HG02623 (cell line): ENCODE results near the gene PRSS8.
A peak's percentile ranks its signal among the peaks of the same experiment; 100 is the strongest.
"Not testable (repeated sequence)": the region's sequence is repeated elsewhere in the genome, so short reads cannot be mapped to it uniquely, and the experiment has no call there.

ENCODE experiments used
- ATAC-seq: cut with Tn5 transposase; IDR thresholded peaks from one replicate; pipeline ENCODE4 v1.9.1; 2021; ENCODE audit warnings: moderate library complexity; ENCODE audit not compliant: unreplicated experiment

Gene PRSS8

DNA sequence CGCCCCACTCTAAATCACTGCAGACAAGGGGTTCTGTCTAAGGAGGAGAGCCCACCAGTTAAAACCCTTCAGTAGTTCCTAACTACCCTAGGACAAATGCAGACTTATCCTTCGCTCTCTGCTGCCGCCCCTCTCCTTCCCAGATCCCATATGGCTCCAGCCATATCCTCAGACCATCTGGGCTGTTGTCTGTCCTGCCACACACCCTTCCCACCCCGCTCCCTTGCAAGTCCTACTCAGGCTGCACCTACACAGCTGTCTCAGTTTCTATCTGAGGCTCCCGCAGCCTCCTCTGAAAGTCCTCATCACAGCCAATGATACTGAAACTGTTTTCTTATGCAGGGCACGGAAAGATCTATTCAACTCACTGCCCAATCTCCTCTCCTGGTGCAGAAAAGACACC, 28.1 kb downstream of the PRSS8 start:
- ATAC-seq = no peak

DNA sequence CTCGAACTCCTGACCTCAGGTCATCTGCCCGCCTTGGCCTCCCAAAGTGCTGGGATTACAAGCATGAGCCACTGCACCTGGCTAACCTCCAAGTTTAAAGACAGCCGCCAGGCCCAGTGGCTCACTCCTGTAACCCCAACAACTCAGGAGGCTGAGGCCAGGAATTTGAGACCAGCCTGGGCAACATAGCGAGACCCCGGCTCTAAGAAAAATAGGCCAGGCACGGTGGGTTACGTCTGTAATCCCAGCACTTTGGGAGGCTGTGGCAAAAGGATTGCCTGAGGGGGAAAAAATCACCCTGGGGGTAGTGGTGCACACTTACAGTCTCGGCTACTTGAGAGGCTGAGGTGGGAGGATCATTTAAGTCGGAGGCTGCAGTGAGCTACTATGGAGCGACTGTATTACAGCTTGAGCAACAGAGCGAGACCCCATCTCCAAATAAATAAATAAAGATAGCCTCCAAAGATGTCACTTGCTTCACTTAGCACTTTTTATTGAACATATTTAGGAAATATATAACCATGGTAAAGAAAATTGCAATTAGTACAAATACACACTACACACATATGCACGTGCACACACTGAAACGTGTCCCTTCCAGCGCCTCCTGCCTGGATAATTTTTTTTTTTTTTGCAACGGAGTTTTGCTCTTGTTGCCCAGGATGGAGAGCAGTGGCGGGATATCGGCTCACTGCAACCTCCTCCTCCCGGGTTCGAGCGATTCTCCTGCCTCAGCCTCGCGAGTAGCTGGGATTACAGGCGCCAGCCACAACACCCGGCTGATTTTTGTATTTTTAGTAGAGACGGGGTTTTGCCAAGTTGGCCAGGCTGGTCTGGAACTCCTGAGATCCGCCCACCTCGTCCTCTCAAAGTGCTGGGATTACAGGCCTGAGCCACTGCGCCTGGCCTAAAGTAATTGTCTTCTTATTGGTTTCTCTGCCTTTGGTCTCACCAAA, 28.7 kb downstream of the PRSS8 start:
- no peak for ATAC-seq

DNA sequence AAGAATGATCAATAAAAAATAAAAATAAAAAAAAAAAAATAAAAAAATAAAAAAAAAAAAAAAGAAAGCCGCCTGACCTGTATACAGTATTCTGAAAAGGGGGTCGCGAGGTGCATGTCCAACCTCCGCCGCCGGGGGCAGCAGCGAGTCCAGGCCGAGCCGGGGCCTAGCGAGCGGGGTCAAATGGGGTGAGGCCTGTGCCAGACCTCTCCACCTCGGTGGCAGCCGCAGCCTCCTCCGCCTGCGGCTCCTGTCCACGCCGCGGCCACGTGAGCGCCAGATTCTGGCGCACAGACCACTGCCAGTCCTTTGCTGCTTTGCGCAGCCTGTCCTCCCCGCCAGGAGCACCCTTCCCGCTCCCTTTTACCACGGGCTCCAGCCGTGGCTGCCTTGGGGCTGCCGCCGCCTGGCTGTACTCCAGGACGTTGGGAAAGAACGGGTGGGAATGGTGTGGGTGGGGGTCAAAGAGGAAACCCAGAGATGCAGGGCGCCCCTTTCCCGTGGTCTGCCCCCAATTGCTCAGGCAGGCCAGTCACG, 29.8 kb downstream of the PRSS8 start:
- no peak for ATAC-seq

DNA sequence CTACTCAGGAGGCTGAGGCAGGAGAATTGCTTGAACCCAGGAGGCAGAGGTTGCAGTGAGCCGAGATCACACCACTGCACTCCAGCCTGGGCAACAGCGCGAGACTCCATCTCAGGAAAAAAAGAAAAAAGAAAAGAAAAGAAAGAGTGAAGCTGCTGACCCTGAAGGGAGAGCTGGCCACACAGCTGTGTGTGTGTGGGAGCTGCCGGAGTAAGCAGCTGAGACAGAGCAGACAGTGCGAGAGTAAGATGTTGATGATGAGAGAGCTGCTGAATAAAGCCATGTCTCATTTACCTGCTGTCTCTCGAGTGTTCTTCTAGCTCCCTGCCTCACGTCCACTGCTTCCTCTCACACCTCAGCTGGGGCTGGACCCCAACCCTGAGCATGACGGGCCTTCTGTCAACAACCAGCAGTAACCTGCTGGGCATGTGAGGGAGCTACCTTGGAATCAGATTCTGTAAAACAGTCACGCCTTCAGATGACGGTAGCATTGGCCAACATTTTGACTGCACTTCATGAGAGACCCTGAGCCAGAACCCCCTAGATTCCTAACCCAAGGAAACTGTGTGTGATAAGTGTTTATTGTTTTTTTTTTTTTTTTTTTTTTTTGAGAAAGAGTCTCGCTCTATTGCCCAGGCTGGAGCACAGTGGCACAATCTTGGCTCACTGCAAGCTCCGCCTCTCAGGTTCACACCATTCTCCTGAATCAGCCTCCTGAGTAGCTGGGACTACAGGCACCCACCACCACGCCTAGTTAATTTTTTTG, 34.5 kb downstream of the PRSS8 start:
- not testable (repeated sequence) for ATAC-seq

DNA sequence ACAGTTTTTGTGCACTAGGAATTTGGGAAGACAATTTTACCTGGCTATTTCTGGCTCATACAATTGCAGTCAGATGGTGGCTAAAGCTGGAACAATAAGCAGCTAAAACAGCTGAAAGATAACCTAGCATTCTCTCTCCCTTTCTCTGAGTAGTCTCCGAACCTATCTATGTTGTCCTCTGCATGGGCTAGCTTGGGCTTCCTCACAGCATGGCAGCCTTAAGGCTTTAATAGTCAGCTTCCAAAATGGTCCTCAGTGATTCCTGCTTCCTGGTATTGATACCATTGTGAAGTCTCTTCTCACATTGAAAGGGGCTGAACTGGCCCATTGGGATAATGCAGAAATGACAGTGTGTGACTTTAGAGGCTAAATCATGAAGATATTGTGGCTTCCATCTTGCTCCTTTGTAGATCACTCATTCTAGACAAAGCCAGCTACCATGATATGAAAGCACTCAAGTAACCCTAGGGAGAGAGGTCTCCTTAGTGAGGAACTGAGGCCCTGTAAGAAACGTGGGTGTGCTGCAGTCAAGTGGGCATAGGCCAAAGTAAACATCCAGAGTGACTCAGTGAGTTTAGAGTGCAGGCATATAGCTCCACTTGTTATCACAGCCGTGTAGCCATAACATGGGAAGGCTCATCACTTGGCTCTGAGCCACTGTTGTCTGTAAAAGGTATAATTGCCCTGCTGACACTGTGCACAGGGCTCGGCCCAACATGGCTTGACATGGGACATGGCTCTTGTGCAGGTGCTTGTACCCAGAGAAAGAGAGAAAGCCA, 35.5 kb downstream of the PRSS8 start:
- ATAC-seq = no peak

DNA sequence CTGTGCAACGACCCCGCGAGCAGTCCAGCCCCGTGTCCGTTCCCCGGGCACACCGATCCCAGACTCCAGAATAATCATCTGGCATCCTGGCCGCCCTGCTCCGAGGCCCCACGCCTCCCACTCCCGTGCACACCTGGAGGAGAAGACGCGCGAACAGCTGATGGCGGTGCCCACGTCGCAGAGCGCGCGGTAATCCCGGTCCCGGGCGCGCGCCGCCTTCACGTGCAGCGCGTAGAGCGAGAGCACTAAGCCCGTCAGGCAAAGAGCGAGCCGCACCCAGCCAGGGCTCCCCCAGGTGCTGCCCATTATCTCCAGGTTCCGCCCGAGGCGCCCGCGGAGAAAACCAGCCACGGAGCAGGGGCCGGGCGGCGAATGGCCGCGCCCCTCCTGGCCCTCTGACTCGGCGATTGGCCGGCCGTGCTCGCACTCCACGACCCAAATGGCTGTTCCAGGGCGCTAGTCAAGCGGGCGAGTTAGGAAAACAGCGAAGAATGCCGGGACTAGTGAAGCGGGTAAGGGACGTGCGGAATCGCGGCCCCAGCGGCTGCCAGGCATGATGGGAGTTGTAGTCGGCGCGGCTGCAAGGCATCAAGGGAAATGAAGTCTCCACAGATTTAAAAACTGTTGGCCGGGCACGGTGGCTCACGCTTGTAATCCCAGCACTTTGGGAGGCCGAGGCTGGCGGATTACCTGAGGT, 41.0 kb downstream of the PRSS8 start, which contains the start of gene VKORC1:
TSS of gene VKORC1 (minus strand) at position 374 of the 697 bp plus-strand sequence. CDS start at position 306, 68 bp downstream.
- peak; percentile 75 for ATAC-seq

DNA sequence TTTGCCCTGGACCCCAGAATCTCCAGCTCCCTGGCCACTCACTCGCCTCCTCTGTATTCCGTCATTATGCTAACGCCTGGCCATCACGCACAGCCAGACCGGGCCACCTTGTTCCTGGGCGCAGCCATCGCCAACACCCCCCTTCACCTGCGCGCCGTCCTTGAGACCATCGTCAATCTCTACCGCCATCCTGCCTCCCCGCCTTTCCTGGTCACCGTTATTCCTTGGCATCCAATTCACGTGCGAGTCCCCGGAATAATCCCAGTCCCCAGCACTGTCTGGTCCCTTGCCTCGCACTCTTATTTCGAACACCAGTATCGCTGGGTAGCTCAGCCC, 41.5 kb downstream of the PRSS8 start:
- ATAC-seq = no peak

DNA sequence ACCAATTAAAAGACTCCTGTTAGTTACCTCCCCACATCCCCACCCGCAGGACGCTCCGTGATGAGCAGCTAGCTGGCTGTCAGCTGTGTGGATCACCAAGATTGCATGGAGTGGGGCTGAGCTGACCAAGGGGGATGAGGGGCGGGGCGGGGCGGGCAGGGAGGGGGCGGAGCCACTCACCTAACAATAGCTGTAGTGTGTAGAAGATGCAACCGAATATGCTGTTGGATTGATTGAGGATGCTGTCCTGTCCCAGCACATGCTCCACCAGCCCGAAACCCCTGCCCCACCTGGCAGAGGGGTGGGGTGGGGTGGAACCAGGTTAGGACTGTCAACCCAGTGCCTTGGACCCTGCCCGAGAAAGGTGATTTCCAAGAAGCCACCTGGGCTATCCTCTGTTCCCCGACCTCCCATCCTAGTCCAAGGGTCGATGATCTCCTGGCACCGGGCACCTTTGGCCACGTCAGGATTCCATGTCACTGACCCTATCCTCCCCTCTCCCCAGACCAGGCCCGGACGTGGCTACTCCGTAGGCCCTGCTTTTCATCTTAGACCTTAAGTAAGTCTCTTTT, 42.3 kb downstream of the PRSS8 start:
- no peak for ATAC-seq

DNA sequence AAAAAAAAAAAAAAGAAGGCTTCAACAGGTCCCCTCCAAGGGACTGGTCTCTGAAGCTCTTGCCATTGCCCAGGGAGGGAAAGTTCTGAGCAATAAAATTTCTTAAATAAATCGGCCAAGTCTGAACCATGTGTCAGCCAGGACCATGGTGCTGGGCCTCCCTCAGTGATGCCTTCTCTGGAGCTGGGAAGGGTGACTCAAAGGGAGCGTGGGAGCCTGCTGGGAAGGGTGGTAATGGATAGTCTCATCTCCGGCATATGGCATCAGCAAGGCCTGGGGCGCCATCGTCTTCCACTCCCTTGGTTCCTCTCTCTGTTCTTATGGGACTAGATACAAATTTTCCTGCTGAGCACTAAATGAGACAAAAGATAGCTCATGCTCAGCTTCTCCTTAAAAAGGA, 43.2 kb downstream of the PRSS8 start:
- no peak for ATAC-seq

DNA sequence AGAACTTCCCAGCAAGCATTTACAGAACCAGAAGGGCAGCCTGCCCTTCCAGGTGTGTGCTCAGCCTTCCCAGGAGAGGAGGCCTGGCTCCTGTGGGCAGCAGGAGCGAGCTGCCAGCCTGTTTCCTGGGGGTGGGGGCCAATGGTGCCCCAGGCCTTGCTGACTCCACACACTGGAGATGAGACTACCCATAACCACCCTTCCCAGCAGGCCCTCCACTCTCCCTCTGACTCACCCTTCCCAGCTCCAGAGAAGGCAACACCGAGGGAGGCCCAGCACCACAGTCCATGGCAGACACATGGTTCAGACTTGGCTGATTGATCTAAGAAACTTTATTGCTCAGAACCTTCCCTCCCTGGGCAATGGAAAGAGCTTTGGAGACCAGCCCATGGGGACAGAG, 45.0 kb downstream of the PRSS8 start:
- ATAC-seq = no peak

DNA sequence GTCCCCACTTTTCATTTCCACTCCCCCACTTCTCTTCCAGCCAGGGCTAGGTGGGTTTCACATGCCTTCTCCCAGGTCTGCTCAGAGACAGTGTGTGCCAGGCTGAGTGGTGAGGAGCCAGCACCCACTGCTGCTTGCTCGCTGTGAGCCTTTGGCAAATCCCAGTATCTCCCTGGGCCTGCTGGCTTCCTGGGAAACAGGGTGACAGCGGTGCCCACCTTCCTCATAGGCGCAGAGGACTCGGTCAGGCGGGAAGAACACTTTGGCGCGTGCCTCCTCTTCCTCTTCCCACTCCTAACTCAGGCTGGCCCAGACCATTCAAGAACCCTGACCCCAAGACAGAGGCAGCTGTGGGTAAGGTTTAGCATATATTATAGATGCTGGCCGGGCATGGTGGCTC, 46.3 kb downstream of the PRSS8 start:
- no peak for ATAC-seq

DNA sequence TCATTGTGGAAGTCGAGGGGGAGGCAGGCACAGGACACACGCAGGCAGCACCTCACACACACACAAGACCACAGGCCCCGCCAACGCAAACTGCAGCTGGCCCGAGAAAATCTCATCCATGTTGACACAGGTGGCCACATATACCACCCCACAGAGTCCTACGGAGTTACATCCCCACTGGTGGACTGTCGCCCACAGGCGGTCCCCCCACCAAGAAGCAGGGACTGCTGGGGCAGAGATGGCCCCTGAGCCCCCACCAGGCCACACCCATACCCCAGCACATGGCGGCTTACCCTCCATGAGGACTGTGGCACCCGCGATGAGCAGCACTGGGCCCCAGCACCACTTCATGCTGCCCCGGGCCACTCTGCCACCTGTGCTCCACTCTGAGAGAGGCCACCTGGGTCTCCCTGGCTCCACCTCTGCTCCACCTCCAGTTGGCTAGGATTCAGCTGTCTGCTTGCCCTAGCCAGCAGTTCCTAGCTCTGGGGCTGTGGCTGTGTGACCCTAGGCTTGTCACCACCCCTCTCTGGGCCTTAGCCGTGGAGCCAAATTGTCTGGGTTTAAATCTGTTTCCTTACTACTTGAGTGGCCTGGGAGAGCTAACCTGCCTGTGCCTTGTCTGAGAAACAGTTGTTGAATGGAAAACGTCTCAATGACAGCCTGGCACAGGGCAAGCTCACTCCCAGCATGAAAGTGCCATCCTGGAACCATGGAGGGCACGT, 46.9 kb downstream of the PRSS8 start, which contains the start of gene PRSS53:
TSS of gene PRSS53 (minus strand) at position 485 of the 725 bp plus-strand sequence. CDS start at position 351, 134 bp downstream.
- no peak for ATAC-seq

DNA sequence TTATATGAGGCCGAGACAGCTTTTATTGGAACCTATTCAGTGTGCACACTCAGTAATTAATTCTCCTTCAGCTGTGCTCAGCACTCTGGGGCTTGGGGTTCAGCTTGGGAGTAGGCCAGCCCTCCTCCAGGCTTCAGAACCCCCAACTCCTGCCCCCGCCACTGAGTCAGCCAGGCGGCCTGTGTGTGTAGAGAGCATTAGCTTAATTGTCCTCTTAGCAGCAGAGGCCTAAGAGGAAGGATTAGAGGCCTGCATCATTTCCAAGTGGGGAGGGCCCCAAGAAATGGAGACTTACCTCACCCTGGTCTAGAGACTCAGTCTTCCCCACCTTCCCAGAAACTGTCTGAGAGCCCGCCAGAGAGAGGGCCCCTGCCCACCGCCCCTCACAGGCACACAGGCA, 47.6 kb downstream of the PRSS8 start:
- ATAC-seq = no peak

DNA sequence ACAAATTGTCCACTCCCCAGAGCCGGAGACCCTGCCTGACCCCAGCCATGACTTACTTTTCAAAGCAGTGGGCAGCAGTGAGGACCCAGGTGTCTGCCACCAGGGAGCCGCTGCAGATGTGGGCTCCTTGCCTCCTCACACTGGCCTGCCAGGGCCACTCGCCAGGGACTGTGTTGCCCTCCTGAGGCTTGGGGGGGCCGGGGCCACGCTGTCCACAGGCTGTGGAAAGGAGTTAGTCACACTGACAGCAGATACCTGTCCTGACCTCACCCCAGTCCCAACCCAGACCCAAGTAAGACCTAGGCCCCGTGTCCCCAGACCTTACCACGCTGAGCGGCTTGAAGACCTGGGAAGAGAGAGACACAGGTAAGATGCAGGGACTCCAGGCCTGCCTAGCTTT, 48.0 kb downstream of the PRSS8 start:
- no peak for ATAC-seq

DNA sequence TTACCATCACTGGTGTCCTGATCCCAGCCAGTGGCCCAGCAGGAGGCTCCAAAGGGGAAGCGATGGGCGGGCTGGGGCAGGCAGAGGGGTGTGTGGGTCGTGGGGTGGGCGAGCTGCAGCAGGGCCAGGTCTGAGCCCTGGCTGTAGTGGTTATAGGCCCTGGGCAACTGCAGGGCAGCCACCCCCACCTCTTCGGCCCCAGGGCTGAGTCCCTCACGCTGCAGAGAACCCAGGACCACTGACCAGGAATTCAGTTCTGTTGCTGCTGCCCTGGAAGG, 49.0 kb downstream of the PRSS8 start:
- ATAC-seq = no peak

DNA sequence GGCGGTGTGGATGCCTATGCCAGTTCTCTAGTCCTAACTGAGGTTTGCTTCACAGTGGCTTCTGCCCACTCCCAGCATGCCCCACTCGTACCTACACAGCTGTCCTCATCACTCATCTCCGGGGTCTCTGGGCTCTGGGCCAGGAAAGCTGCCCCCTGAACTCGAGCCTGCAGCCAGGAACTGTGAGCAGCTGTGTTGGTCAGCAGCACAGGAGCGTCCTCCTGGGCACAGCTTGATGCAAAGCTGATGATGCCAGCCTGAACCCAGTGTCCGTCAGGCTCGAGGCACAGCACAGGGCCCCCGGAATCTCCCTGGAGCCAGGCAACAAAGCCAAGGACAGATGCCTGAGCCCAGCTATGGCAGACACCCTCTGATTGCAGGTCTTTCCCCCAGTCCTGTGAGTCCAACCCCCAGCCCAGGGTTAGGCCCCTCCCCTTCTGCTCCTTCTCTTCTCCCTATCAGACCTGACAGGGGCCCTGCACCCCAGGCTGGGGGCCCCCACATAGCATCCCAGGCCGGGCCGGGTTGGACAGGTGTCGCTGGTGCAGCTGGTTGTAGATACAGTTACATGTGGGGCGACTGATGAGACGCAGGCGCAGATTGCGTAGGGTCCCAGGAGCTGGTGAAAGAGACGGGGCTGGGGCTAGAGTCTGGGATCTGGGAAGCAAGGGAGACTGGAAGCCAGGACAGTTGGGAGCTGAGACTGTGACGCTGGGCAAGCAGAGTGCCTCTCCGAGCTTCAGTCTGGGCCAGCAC, 49.5 kb downstream of the PRSS8 start:
- no peak for ATAC-seq

DNA sequence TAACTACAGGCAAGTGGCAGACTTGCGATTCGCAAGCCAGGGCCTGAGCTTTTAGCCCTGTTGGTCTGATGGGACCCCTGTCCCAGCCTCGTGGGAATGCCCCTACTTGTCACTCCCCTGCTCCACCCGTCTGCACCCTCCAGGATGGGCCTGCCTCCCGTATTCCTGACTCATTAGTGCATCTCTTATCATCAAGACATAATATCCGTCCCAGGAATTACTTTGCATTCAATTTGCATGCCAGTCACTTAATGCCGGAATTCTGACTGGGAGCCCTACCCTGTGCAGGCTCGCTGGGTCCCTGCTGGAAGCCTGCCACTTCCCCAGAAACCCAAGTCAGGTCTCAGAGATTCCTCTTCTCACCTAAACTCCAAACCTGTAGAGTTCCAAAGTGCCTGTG, 50.1 kb downstream of the PRSS8 start:
- ATAC-seq = no peak

DNA sequence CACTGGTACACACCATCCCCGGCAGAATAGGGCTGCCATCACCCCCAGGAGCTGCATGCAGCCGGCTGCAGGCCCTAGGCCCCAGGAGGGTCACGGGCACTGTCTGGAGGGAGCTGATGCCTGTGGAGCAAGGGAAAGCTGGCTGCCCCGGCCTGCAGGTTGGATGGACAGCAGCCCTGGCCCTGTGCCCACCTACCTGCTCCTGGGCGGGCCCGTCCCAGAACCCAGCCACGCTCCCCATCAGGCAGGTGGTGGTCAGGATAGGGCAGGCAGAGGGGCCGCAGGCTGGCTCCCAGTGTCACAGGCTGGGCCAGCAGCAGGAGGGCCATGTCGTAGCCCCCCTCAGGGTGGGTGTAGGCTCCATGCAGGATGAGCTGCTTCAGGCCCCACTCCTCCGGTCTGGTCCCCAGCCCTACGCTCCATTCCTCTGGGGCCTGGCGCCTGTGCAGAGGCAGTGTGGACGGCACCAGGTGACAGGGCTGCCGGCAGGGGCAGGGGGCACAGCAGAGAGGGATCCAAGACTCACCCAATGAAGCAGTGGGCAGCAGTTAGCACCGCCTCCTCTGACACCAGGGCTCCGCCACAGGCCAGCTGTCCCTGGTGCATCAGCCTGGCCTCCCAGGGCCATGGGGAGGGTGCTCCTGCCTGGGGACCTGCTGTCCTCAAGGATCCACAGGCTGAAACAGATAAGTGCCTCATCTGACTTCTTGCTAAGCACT, 50.8 kb downstream of the PRSS8 start:
- no peak for ATAC-seq
